MM.1S (cell line): ENCODE measurements around the gene MAP3K20.

Experiments
- CTCF ChIP-seq: fragments of 300-600 bp; sonication (generic); IDR thresholded peaks from 2 replicates; pipeline ENCODE4 v1.5.1; 2016; ENCODE audit warnings: antibody characterized with exemption, low read length, mixed read lengths
- EZH2phosphoT487 ChIP-seq: fragments of 300-600 bp; sonication (generic); IDR thresholded peaks from 2 replicates; pipeline ENCODE4 v1.6.1; 2018; ENCODE audit warnings: antibody characterized with exemption, low read length

- TF ChIP-seq CTCF (no peak), EZH2phosphoT487 (no peak)
These were observed 30.5 kb upstream of the MAP3K20 start for GRCh38 chr2:173045181-173045580.
